GM21515 (cell line): ENCODE data around the gene MIS12.

Experiments
- ATAC-seq: cut with Tn5 transposase; IDR thresholded peaks from one replicate; pipeline ENCODE4 v1.9.1; 2021; ENCODE audit not compliant: unreplicated experiment

MIS12 gene

DNA sequence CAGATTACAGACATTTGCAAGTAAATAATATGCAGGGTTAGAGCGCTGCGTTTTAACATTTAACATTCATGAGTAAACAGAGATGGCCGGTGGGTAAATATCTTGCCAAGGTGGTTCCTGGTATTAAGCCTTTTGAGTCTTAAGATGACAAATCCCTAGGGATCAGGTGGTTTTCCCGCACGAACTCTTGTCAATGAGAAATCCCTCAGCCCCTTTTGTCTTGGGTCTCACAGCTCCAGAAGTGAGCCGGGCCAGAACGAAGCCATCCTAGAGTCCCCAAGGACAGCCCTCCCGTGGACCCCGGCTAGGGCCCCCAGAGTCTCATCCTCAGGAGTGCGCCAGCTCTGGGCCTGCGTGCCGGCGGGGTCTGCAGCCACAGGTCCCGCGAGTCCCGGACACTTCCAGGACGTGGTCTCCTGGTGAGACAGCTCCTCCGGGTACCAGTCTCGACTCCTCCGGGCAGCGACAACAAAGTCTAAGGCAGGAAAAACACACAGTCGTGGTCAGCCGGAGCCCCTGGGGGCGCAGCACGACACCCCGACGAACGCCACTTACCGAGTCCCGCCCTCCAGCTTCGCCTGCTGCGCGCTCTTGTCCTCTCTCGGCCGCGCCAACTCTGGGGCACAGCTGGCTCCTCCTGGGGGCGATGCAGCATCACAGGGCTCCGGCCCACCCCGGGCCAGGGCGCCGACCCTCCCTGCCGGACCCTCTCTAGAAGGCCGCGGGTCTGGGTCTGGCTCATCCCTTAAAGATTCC is 13.3 kb downstream of the MIS12 start:
- no peak for ATAC-seq

DNA sequence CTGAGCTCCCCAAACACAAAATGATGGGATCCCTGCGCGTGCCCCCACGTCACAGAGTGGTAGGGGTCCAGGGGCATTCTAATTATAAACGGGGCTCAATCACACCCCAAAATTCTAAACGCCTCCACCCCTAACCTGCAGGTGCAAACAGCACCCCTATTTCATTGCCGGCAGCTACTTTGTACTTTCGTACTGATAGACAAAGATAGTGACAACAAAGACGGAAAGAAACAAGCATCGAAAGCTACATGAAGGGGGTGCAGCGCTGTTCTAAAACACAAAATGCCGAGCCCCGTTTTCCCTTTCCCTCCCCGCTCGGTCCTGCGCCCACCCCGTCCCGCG is 13.9 kb downstream of the MIS12 start:
- no peak for ATAC-seq

GRCh38 chr17:5500589-5501391 is 14.4 kb downstream of the MIS12 start:
- ATAC-seq = no peak

- no peak for ATAC-seq
Observed at GRCh38 chr17:5501685-5502084, 15.3 kb downstream of the MIS12 start.

GRCh38 chr17:5502552-5502951 is 16.2 kb downstream of the MIS12 start:
- ATAC-seq = no peak

DNA sequence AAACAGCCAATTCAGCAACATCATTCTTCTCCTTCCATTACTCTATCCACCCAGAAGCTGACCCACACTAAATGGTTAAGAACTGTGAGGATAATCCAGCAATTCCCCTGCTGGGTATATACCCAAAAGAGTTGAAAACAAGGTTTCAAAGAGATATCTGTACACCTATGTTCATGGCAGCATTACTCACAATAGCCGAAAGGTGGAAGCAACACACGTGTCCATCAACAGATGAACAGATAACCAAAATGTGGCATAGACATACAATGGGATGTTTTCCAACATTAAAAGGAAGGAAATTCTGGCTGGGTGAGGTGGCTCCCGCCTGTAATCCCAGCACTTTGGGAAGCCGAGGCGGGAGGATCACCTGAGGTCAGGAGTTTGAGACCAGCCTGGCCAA is 19.9 kb downstream of the MIS12 start:
- ATAC-seq = no peak

- no peak for ATAC-seq
Observed at GRCh38 chr17:5508810-5509209, 22.4 kb downstream of the MIS12 start.

- ATAC-seq = no peak
Observed at GRCh38 chr17:5509482-5509881, 23.1 kb downstream of the MIS12 start.

DNA sequence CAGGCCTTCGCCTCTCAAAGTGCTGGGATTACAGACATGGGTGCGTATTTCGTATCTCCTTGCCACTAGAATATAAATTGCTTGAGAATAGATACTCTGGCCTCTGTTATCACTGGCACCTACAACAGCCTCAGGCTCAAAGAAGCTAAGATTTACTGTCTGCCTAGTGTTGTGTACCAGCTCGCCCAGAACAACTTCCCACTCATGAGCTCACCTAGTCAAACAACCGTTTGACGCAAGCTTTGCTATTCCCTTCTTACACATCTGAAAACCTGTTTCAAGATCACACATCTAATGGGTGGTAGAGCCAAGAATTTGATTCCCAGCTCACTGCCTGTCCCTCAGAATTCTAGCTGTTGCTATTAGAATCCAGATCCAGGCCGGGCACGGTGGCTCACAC is 24.4 kb downstream of the MIS12 start:
- ATAC-seq = no peak

DNA sequence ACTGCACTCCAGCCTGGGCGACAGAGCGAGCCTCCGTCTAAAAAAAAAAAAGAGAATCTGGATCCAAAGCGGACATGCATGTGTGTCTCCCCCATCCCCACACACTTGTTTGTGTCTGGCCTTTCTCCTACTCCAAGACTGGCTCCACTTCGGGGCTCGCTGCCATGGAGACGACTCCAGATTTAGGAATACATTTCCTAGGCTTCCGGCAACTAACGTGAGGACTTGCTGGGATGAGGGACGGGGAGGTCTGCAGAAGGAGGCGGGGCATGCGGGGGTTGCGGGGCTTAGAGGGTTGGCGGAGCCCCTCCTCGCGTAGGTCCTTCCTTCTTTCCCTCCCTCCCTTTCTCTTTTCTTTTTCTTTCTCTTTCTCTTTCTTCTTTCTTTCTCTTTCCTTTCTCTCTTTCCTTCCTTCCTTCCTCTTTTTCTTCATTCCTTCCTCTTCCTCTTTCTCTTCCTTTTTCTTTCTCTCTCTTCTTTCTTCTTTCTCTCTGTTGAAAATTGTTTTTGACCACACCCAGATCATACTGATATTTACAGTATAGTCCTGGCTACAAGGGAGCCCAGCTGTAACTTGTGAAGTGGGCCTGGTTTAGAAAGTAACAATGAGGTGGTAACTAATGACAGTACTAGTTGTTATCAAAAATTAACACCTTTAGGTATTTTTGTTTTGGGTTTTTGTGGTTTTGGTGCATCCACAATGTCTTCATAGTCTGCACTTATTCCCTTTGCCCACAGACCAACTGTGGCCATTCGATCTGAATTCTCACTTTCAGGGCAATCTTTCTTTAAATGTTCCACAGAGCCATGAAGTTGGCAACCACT is 25.2 kb downstream of the MIS12 start:
- ATAC-seq = no peak

DNA sequence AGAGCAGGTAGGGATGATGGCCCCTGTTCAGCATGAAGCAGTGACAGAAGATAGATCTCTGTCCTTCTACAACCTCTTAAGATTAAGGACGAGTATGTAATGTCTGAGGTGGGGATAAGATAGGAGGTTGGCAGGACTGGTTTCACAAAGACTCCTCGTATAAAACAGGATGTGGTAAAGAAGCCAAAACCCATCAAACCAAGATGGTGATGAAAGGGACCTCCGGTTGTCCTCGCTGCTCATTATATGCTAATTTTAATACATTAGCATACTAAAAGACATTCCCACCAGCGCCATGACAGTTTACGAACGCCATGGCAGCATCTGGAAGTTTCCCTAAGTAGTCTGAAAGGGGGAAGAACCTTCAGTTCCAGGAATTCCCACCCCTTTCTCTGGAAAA is 27.3 kb downstream of the MIS12 start:
- no peak for ATAC-seq

DNA sequence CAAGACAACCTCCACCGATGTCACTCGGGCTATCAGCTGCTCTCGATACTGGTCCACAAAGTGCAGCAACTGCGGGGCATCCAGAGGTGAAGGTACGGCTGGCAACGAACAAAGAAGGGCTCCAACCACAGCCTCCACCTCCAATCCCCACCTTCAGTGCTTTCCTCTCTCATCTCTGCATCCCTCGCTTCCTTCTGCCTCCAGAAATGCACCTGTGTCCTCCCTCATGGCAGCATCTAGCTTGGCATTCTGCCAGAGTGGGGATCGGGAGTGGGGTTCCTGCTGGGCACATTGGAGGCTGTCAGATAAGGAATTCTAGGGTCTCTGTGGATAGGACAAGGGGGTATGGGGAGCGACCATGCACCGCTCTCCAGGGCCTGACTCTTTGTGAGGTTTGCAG is 28.6 kb downstream of the MIS12 start:
- ATAC-seq = no peak

DNA sequence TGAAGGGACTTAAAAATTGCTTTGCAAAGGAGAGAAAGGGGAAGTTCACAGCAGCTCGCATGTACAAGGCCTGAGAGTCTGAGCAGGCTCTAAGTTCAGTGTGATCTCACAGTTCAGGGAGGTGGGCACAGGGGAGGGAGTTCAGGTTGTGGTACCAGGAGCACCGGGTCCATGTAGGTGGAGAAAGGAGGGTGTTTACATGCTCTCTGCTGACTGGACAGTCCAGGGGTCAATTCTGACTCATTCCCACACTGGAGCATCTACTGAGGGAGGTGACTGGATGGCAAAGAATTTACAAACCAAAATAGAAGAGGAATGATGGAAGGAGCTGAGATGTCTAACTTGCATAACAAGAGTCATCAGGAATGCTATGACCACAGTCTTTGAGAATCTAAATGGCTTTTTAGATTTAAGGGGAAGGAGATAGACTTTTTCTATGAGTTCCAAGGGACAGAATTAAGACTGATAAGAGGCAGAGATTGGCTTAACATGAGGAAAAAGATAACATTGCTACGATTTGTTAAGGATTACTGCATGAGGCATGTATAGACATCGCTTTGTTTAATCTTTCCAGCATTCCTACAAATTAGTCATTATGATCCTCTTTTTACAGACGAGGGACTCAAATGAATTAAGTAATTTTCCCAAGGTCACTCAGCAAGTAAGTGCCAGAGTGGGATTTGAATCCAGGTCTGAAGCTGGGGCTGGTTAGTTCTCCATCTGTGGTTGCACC is 29.9 kb downstream of the MIS12 start:
- ATAC-seq = no peak

DNA sequence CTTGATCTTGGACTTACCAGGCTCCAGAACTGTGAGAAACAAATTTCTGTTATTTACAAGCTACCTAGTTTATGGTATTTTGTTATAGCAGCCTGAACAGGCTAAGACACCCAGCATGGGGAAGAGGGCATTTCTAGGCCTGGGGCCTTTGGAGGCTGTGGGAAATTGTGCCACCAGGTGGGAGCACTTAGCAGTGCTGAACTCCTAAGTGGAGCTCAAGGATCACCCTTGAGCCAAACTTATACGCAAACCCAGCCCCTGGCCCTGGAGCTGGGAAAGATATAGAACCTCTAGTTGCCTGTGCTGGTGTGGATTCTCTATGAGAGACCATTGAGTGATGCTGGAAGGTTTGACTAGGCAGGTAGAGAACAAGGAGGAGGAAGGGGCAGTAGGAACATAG is 36.1 kb downstream of the MIS12 start:
- ATAC-seq = no peak

DNA sequence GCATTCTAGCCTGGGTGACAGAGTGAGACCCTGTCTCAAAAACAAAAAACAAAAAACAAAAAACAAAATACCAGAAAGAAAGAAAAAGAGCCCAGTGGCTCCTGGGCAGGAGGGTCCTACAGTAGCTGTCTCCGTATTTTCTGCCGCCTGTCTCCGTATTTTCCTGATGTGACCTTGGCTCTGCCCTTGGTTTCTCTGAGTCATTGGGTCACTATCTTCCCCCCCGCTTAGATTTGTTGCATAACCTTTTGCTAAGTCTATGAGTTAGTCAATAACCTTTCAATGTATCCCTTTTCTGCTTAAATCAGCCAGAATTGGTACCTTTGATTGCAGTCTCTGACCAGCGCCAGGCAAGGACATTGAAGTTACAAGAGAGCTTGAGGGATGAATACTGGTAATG is 36.9 kb downstream of the MIS12 start:
- no peak for ATAC-seq

GRCh38 chr17:5526821-5527598 is 40.6 kb downstream of the MIS12 start:
- ATAC-seq = no peak

DNA sequence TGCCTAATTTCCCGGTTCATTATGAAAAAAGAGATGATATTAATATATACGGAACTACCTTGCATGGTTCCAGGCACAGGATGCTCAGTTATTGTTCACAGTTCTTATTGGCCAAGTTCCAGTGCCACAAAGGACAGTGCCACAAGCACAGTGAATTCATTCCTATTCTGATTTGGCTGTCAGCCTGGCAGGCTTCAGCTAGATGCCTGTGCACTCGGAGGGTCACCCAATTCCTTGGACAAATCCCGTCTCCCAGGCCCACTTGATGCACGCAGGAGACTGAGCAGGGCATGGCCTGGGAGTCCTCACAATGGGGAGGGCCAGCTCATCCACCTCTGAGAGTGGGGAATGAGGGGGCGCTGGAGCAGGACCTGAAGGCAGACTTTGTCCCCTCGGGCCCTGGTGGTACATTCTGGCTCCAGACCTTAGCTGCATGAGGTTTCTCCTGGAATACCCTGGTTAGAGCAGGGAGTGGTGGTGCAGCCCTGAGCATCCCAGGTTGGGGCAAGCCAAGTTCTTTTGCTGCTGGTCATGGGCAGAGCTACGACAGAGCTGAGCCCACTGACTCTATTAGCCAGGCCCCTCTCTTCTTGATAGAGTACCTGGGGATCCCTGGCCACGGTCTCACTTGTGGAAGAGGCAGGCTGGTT is 41.4 kb downstream of the MIS12 start:
- ATAC-seq = no peak

DNA sequence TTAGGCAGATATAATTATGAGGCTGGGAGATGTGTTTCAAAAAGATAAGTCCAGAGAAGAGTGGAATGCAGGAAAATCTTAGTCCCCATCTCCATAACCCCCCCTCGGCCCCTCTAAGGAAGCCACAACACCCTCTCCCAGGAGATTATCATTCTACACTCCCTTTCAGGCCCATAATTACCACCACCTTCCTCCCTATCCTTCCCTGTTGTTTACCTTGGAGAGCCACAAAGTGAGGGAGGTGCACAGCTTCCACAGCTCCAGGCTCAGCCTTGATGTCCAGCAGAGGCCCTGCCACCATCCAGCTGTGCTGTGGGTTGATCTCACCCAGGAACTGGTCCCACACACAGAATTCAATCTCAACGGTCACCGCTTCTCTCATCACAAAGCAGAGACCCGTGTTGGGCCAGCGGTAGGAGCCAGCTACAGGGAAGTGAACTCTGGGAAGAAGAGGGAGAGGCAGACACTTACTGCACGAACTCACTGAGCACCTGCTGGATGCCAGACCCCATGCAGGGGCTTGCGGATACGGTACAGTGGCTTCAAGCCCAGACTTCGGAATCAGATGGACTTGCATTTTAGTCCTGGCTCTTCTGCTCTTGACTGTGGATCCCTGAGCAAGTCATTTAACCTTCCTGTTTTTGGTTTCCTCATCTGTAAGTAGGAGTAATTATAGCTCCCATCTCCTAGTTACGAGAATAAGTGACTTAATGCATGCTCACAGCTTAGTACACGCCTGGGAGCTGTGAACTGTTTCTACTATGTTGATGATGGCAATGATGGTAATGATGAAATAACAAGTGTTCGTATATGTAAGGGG is 44.1 kb downstream of the MIS12 start:
- no peak for ATAC-seq

DNA sequence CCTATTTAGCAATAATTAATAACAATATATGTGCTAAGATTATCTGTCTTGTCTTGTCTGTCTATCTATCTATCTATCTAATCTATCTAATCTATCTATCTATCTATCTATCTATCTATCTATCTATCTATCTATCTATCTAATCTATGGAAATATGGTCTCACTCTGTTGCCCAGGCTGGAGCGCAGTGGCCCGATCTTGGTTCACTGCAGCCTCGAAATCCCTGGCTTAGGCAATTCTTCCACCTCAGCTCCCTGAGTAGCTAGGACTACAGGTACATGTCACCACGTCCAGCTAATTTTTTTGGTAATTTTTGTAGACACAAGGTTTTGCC is 44.7 kb downstream of the MIS12 start:
- no peak for ATAC-seq
